AG08395 (cell line): ENCODE data around the gene POLR2M.

Experiments
- DNase-seq: peaks from one replicate; pipeline ENCODE4 v3.0.0; 2012; ENCODE audit warnings: mixed read lengths, low spot score

Gene POLR2M

DNA sequence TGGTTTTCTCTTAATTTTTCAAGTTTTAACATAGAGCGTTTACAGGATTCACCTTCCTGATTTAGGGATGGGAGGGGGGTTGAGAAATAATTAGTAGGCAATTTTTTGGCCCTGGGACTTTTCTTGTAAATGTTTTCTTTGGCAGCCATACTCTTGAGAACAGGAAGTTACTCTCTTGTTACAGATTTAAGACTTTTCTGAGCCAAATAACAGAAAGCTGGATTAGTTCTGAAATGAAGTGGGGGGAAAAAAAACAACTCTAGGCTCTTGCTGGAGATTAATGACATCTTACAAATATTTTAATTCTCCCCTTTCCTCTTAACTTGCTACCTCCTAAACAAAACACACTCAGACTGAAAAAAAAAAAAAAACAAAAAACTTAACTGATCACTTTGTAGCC, 13.8 kb upstream of the POLR2M start:
- DNase-seq: no peak

DNA sequence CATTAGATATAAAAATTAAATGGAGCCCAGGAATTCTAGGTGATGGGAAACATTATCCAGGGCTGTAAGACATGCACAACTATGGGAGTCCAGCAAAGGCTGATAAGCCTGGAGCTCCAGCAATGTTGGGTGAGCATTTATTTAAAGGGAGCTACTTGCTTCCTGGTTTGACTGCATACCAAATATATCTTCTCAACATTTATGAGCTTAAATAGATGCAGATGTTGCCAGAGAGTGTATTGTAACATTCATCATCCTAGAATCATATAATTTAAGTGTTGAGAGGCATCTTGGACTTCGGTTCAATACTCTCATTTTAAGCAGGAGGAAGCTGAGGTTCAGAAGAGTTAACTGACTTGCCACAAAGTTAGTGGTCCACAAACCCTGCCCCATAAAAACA, 12.2 kb upstream of the POLR2M start:
- no peak for DNase-seq

DNA sequence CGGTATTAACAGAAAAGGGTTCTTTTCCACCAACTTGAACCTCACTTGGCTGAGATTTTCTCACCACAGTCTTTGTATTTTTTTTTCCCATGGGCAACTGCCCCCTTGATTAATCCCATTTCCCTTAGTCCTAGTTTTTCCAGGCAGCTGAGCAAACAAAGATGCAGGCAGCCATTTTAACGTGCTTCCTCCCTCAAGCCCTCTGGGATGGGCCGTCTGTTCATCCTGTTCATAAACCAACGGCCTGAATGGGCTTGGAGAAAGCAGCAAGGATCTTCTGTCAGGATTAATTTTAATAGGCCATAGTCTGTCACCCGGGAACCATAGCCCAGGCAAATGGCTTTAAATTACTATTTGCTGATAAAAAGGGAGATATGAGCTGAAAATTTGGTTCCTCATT, 10.4 kb upstream of the POLR2M start:
- no peak for DNase-seq

DNA sequence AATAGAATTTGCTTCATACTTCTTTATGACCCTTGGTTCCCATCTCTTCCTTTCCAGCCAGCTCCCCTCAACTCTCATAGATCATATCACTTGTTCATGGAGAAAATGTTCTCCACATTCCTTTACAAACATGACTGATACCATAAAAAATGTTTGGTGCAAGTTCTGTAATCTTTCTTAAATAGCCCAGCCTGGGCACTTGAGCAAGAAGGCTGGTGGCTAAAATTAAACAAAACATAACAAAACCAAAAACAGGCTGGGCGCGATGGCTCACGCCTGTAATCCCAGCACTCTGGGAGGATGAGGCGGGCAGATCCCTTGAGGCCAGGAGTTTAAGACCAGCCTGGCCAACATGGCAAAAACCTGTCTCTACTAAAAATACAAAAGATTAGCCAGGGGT, 8.9 kb upstream of the POLR2M start:
- DNase-seq: peak; percentile 22

- no peak for DNase-seq
Observed at GRCh38 chr15:57698243-57698642, 8.3 kb upstream of the POLR2M start.

DNA sequence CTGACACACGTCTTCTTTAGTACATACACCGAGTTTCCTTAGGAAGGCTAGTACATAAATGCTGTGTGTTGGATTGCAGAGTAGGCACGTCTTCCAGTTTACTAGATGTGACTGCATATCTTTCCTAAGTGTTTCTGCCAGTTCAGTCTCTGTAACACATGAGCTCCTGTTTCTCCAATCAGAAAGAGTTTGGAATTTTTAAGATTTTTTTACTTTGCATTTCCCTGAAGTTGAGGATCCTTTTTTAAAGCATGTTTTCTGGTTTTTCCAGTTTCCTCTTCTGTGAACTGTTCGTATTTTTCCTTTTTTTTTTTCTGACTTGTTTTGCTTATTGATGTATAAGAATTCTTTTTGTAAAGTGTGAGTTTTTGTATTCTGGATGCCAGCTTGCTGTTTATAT, 7.5 kb upstream of the POLR2M start:
- no peak for DNase-seq

DNA sequence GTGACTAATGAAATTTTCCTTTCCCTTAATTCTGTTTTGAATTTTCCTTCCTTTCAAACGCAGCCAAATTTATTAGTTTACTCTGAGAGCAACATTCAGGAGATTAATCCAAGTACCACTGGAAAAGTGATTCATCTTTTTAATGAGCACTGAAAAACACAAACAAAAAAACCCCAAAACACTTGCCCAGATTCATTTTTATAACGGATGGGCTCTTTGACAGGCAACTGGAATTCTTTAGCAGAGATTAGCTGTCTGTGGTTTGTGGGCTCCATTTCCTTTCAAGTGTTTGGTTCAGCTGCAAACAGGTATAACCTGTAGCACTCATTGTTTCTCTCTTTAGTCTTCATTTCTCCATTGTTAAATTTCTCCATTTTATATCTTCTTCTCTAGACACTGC, 3.1 kb upstream of the POLR2M start:
- DNase-seq: peak; percentile 35

DNA sequence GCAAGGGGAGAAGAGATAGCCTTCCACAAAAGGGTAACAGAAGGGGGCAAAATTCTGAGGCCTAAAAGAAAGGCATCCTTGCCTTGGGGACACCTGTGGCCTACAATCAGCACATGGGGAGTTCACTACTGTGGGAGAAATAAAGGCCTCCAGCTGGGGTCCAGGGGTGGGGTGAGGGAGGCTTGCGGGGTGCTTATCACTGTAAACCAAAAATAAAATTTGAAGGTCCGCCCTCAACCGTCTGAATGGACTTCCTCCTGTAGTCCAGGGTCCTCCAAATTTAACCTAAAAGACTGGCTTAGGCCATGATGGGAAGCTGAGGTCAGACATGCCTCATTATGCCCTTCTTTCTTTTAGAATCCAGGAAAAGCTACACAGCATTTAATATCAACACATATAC, 2.1 kb upstream of the POLR2M start:
- DNase-seq: no peak

DNA sequence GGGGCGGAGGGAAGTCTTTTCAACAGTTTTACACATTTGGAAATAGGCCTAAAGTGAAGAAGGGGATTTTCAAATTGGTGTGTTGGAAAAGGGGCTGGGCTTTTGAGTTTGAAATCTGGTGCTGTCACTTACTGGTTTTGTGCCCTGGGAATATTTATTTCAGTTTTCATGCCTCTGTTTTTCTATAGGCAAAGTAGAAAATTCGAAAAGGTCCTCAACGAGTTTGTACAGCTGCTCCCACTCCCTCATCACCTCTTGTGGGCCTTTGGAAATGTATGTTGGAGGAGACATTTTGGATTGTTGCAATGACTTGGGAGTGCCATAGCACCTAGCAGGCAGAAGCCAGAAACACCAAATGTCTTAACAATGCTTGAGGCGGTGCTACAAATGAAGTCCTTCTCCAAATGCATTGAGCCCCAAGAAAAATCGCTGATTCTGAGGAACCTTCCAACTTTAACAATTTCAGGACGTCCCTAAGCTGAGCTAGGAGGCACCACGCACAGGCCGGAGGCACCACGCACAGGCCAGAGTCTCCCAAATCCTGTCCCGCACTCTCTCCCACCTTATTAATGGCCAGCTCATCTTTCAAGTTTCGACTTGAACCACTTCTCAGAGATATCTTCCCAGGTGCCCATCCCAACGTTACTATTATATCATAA, 639 bp upstream of the POLR2M start:
- DNase-seq: no peak

DNA sequence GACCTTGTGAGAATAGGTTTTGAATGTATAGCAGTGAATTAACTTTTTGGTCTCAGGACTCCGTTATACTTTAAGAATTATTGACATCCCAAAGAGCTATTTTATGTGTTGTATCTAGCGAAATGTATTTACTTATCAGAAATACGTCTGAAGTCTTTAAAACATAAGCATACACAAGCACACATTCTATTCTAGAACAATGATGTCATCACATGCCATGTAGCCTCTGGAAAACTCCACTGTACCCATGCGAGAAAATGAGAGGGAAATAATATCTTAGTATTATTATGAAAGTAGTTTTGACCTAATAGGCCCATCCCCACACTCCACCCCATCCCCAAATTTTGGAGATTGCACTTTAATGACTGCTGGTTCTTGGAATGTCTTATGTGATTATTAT, 1.5 kb downstream of the POLR2M start:
- DNase-seq: no peak

GRCh38 chr15:57718309-57718708, 11.8 kb downstream of the POLR2M start:
- no peak for DNase-seq

DNA sequence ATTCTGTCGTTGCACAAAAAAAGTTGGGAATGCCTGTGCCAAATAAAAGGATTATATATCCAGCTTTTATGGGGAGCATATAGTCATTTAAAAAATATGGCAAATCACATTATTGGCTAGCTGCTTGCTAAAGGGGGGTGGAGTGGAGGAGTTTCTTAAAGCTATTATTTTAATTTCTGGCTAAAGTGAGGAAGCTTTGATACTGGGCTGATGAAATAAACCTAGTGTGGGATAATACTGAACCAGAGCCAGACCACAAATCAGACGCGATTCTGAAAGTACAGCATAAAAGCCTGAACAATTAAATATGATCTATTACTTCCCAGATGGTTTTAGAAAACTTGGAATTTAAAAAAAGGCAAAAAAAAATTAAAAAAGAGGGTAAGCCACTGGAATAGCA, 14.4 kb downstream of the POLR2M start:
- DNase-seq: peak; percentile 16

DNA sequence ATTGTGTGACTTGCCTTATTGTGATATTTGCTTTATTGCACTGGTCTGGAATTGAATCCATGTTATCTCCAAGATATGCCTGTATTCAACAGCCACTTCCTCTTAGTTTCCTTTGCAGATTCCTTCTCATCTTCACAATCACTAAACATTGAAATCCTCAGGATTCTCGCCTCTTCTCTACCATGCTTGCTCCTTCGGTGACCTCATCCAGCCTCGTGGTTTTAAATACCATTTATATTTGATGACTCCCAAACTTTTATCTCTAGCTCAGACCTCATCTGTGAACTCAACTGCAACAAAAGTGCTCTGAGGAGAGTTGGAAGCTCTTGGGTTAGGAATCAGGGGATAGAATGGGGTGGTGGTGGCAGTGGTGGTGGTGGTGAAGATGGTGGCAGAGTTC, 19.9 kb downstream of the POLR2M start:
- DNase-seq: no peak

DNA sequence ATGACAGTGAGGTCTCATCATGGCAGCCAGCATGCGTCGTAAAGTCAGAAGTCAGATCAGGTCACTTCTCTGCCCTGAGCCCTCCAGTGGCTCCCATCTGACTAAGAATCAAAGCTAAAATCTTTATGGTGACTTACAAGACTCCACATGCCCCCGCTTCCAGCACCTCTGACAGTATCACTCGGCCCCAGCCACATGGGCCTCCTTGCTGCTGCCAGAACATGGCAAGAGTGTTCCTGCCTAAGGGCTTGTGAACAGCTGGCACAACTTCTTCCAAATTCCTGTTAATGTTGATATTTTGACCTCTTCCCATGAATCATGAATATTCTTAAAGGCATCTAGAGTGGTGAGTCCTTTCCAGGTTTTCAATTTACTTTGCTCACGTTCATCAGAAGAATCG, 20.5 kb downstream of the POLR2M start:
- DNase-seq: no peak

- DNase-seq: no peak
Observed at GRCh38 chr15:57728436-57728835, 21.9 kb downstream of the POLR2M start.

DNA sequence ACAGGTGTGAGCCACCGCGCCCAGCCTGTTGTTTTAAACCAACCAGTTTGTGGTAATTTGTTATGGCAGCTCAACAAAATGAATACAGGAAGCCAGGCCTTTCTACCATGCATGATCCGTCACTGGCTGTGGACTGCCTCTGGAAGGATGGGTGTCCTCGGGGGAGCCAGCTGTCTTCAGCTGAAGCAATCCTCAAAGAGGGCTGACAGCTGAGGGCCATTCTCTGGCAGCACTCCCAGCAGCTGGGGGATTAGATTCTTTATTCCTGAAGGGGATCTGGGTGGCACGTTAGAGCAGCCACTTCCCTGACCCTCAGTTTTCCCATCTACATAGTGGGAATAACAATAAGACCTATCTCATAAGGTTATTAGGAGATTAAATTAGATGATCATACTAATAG, 24.4 kb downstream of the POLR2M start:
- no peak for DNase-seq

- DNase-seq: no peak
Observed at GRCh38 chr15:57731530-57732103, 25.1 kb downstream of the POLR2M start.

DNA sequence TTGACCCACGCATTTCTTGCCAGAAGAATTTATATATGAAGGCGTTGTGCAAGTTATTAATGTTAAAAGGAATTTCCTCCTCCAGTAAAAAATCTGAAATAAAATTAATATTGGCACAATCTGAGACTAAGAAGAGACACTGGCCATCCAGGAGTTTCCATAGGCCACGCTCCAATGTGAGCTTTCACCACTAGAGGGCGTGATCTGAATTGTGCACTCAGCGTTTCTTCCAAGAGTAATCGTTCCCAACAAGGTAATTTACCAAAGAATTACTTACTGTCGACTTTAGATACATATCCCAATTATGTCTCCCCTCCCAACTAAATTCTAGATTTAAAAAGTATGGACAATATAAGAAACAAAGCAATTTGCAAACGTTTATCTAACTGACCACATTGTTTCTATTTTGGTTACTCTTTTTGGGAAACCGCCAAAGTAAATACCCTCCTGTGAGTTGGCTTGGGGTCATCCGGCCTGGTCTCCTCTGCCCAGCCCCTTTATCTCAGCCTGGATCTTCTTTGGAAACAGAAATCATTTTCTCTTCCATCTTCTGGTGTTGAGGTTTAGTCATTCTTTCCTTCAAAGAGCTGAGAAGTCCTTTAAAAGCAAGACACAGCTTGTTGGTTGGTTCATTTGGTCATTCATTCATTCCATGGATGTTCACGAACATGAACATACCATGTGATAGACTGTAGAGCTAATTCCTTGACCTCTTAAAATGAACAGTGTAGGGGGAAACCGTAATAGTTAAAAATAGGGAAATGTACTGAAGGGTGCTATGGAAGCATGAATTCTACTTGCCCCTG, 26.2 kb downstream of the POLR2M start:
- peak; percentile 52 for DNase-seq

DNA sequence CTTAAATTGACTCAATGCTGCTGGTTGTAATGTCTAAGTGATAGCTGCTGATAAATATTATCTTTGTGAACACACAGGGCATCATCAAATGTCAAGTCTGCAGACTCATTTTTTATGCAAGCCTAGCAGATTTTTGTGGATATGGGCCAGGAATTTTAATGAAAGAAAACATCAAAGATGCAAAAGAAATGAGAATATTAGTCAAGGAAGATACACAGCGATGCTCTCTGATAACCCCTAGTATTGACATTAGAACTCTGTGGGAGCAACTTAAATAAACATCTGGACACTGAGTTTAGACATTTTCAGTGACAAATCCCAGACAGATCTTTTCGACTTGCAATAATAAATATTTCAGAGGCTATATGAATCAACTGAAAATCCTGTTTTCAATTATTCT, 28.3 kb downstream of the POLR2M start:
- no peak for DNase-seq

DNA sequence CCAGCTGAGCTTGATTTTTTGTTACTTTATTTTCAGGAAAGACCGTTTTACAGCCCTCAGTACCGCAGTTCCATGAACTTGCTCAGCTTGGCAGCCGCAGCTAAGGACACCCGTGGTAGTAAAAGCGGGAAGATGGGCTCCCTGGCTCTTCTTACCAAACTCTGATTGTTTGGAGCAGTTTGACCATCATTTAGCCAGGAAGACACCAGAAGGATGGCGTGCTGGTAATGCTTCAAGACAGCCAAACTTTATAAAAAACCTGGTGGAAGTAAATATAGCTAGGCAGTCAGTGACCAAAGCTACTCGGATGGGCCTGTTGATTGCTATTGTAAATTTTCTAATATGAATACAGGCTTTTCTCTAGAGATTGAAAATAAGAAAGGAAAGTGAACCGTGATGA, 28.9 kb downstream of the POLR2M start:
- no peak for DNase-seq

DNA sequence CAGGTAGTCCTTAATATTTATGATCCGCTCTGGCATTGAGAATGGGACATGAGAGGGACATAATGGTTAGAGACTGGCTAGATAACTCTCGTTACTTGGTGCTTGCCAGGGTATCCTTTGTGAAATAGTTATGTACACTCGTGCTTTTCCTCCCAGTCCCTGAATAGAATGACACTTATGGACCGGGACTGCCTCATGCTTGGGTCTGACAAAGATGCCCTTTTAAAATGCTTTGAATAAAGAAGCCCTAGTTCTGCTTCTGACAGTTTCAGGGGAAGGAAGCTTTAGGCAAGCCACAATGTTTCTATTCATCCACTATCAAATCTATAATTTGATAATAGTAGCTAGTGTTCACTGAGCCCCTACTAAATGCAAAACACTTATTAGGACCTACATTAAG, 29.4 kb downstream of the POLR2M start:
- DNase-seq: no peak

DNA sequence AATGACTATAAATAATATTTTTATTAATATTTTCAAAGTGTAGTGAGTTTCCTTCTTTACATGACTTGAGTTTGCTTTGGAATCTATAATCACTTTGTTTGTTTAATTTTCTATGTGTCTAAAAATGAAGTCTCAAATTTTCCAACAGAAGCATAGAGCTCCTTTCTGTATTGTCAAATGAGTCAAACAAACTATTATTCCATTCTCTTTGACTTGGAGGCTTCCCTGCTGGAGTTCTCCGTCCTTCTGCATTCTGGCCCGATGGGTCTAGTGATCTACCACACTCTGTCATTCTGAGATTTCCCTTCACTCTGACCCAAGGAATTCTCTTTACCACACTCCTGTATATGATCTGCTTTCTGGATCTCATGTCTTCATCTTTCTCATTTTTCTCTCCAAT, 30.1 kb downstream of the POLR2M start:
- DNase-seq: no peak

GRCh38 chr15:57738734-57739237, 32.3 kb downstream of the POLR2M start:
- no peak for DNase-seq
